GM18502 (cell line): ENCODE measurements around the gene DEAF1.
"Not testable (repeated sequence)": the region's sequence is repeated elsewhere in the genome, so short reads cannot be mapped to it uniquely, and the experiment has no call there.

Experiments
- ATAC-seq: cut with Tn5 transposase; IDR thresholded peaks from one replicate; pipeline ENCODE4 v1.9.1; 2021; ENCODE audit warnings: mild to moderate bottlenecking; ENCODE audit not compliant: unreplicated experiment, poor library complexity

Gene DEAF1

GRCh38 chr11:694563-695287 lies at the start of gene DEAF1:
TSS of gene DEAF1 (minus strand) at chr11:695222. CDS start at chr11:695047, 175 bp downstream.
- peak; percentile 83 for ATAC-seq

- ATAC-seq, result no peak
Observed at GRCh38 chr11:742571-743201, 47.7 kb upstream of the DEAF1 start.

GRCh38 chr11:742156-742546 lies 47.1 kb upstream of the DEAF1 start:
- no peak for ATAC-seq

- ATAC-seq, result not testable (repeated sequence)
Observed at GRCh38 chr11:737899-738298, 42.9 kb upstream of the DEAF1 start.

- ATAC-seq, result no peak
Observed at GRCh38 chr11:737366-737765, 42.3 kb upstream of the DEAF1 start.

- not testable (repeated sequence) for ATAC-seq
Observed at GRCh38 chr11:734541-734940, 39.5 kb upstream of the DEAF1 start.

- no peak for ATAC-seq
Observed at GRCh38 chr11:733072-733471, 38.0 kb upstream of the DEAF1 start.

- ATAC-seq, result no peak
Observed at GRCh38 chr11:729492-730074, 34.6 kb upstream of the DEAF1 start.

GRCh38 chr11:728901-729491 lies 34.0 kb upstream of the DEAF1 start:
- no peak for ATAC-seq

GRCh38 chr11:727859-728748 lies 33.1 kb upstream of the DEAF1 start:
- ATAC-seq, result peak; percentile 50

- no peak for ATAC-seq
Observed at GRCh38 chr11:727281-727701, 32.3 kb upstream of the DEAF1 start.

GRCh38 chr11:726278-727220 lies 31.5 kb upstream of the DEAF1 start:
- no peak for ATAC-seq

- ATAC-seq, result no peak
Observed at GRCh38 chr11:725624-726202, 30.7 kb upstream of the DEAF1 start.

- ATAC-seq, result no peak
Observed at GRCh38 chr11:724778-725386, 29.9 kb upstream of the DEAF1 start.

GRCh38 chr11:724049-724777 lies 29.2 kb upstream of the DEAF1 start:
- no peak for ATAC-seq

GRCh38 chr11:723120-723883 lies 28.3 kb upstream of the DEAF1 start:
- no peak for ATAC-seq

GRCh38 chr11:722346-722811 lies 27.4 kb upstream of the DEAF1 start:
- no peak for ATAC-seq
